HCT116 (cell line): ENCODE results near the gene KAZN. TPM values are rescaled to one million over a fixed set of nuclear protein-coding genes. Genes with fewer than 3 reads are reported as not detected.

Source experiments
- ATAC-seq: fragments of 200-7000 bp; cut with Tn5 transposase; 2 replicates; pipeline ENCODE4 v1.9.1; 2020; ENCODE audit warnings: mild to moderate bottlenecking, moderate library complexity
- BruUV-seq: library from RNA; stranded (reverse); fragments of 400-500 nt; replicated peaks from 2 replicates; lab custom pipeline; 2021; lab: Mats Ljungman, UMichigan
- CTCF ChIA-PET: fragments of 300-600 bp; sonication (Branson Sonifier 250); formaldehyde crosslinking; loops from one replicate; lab custom pipeline; 2021; ENCODE audit warnings: antibody characterized with exemption; lab: Charles Lee
- POLR2A ChIA-PET: fragments of 300-600, 350-600 bp; sonication (Branson Sonifier 250); formaldehyde crosslinking; loops from one replicate; lab custom pipeline; 2021; ENCODE audit warnings: antibody characterized with exemption; lab: Charles Lee
- RAD21 ChIA-PET, 2 experiments: fragments of 300-600 bp; sonication (Branson Sonifier 250); formaldehyde crosslinking; loops; one replicate each; lab custom pipeline; 2023; ENCODE audit warnings: low total read pairs in 2 of 2; ENCODE audit not compliant: uncharacterized antibody in 2 of 2, unreplicated experiment in 2 of 2, low non-redundant PET in 1 of 2; lab: Charles Lee
- DNase-seq: peaks from one replicate; pipeline ENCODE4 v3.0.0-alpha.2; 2010; ENCODE audit warnings: low read depth, low spot score
- H2AFZ ChIP-seq: fragments of 200-600 bp; shearing (Covaris generic), sonication (generic); 2 replicates; pipeline ENCODE4 v1.6.1; 2017; ENCODE audit warnings: low read depth, mixed run types, mixed read lengths, antibody characterized with exemption, low read length; ENCODE audit not compliant: poor library complexity, severe bottlenecking
- H3K27ac ChIP-seq: 2 replicates; pipeline ENCODE4 v1.5.1; 2012; ENCODE audit warnings: low read depth, low read length
- H3K27me3 ChIP-seq: fragments of 200-600 bp; sonication (generic); 2 replicates; pipeline ENCODE4 v1.6.1; 2016; ENCODE audit warnings: mixed run types, low read length, mixed read lengths; ENCODE audit not compliant: insufficient read depth
- H3K36me3 ChIP-seq, 2 experiments: fragments of 200-500 bp in 1 of 2; fragments of 200-600 bp in 1 of 2; sonication (Bioruptor generic) in 1 of 2; sonication (generic) in 1 of 2; 2 replicates each; pipeline versions ENCODE4 v1.5.1 to v1.6.1; 2014 to 2016; ENCODE audit warnings: low read length in 2 of 2, inconsistent platforms in 1 of 2, mixed read lengths in 1 of 2, mixed run types in 1 of 2; ENCODE audit not compliant: insufficient read depth in 2 of 2, control insufficient read depth in 1 of 2
- H3K4me1 ChIP-seq, 2 experiments: fragments of 200-600 bp in 1 of 2; sonication (generic) in 1 of 2; 2 replicates each; pipeline versions ENCODE4 v1.5.1 to v1.6.1; 2012 to 2017; ENCODE audit warnings: low read length in 2 of 2, inconsistent platforms in 1 of 2, mild to moderate bottlenecking in 1 of 2, mixed read lengths in 1 of 2, mixed run types in 1 of 2, moderate library complexity in 1 of 2; ENCODE audit not compliant: insufficient read depth in 2 of 2, control insufficient read depth in 1 of 2
- H3K4me2 ChIP-seq: fragments of 200-600 bp; sonication (generic); 2 replicates; pipeline ENCODE4 v1.6.1; 2017; ENCODE audit warnings: mixed run types, low read length, mixed read lengths
- H3K4me3 ChIP-seq, 2 experiments: fragments of 200-600 bp in 1 of 2; sonication (generic) in 1 of 2; replicated peaks in 1 of 2; 2 replicates each; pipeline ENCODE4 v1.5.1; 2011 to 2016; ENCODE audit warnings: low read length in 2 of 2, control low read depth in 1 of 2, low read depth in 1 of 2, mild to moderate bottlenecking in 1 of 2, mixed read lengths in 1 of 2, mixed run types in 1 of 2
- H3K79me2 ChIP-seq: fragments of 200-600 bp; sonication (generic); 2 replicates; pipeline ENCODE4 v1.6.1; 2017; ENCODE audit warnings: mild to moderate bottlenecking, mixed run types, low read length, moderate library complexity, mixed read lengths; ENCODE audit not compliant: insufficient read depth
- H3K9ac ChIP-seq: fragments of 200-600 bp; sonication (generic); 2 replicates; pipeline ENCODE4 v1.6.1; 2016; ENCODE audit warnings: low read length, mixed read lengths
- H3K9me2 ChIP-seq: fragments of 200-600 bp; sonication (generic), shearing (Covaris generic); 2 replicates; pipeline ENCODE4 v1.6.1; 2017; ENCODE audit warnings: mixed run types, mild to moderate bottlenecking, moderate library complexity; ENCODE audit not compliant: insufficient read depth
- H3K9me3 ChIP-seq, 2 experiments: fragments of 200-500 bp in 1 of 2; fragments of 200-600 bp in 1 of 2; sonication (Bioruptor generic) in 1 of 2; sonication (generic) in 1 of 2; 2 replicates each; pipeline ENCODE4 v1.6.1; 2014 to 2017; ENCODE audit warnings: low read length in 2 of 2, mixed read lengths in 2 of 2, inconsistent platforms in 1 of 2, low read depth in 1 of 2, mild to moderate bottlenecking in 1 of 2, mixed run types in 1 of 2, moderate library complexity in 1 of 2; ENCODE audit not compliant: control insufficient read depth in 1 of 2, insufficient read depth in 1 of 2
- H4K20me1 ChIP-seq: fragments of 200-600 bp; sonication (generic), shearing (Covaris generic); 2 replicates; pipeline ENCODE4 v1.6.1; 2017; ENCODE audit warnings: mixed run types, mild to moderate bottlenecking, moderate library complexity; ENCODE audit not compliant: insufficient read depth
- CEBPB ChIP-seq: IDR thresholded peaks from 2 replicates; pipeline ENCODE4 v1.6.1; 2012; ENCODE audit warnings: low read depth
- CTCF ChIP-seq, 3 experiments: fragments of 200-600 bp in 1 of 3; sonication (generic) in 1 of 3; IDR thresholded peaks in 2 of 3; conservative IDR thresholded peaks in 1 of 3; 2 replicates each; pipeline ENCODE4 v1.5.1; 2012 to 2017; ENCODE audit warnings: low read depth in 2 of 3, low read length in 2 of 3, antibody characterized with exemption in 1 of 3, borderline replicate concordance in 1 of 3, control low read depth in 1 of 3, mild to moderate bottlenecking in 1 of 3, mixed read lengths in 1 of 3, mixed run types in 1 of 3, moderate library complexity in 1 of 3; ENCODE audit not compliant: insufficient read depth in 1 of 3
- EZH2 ChIP-seq: fragments of 200-600 bp; sonication (generic); IDR thresholded peaks from 2 replicates; pipeline ENCODE4 v1.6.1; 2017; ENCODE audit warnings: antibody characterized with exemption, mixed run types
- JUND ChIP-seq: IDR thresholded peaks from 2 replicates; pipeline ENCODE4 v1.6.1; 2012
- POLR2AphosphoS5 ChIP-seq: IDR thresholded peaks from 2 replicates; pipeline ENCODE4 v1.6.1; 2011; ENCODE audit warnings: mild to moderate bottlenecking, low read depth, low read length, moderate library complexity
- SP1 ChIP-seq: IDR thresholded peaks from 2 replicates; pipeline ENCODE4 v1.6.1; 2012; ENCODE audit warnings: low read depth
- ZFX ChIP-seq: fragments of 450-650 bp; IDR thresholded peaks from 2 replicates; pipeline ENCODE4 v1.6.1; 2017
- ZNF274 ChIP-seq: fragments of 200-500 bp; sonication (Bioruptor generic); IDR thresholded peaks from 2 replicates; pipeline ENCODE4 v1.6.1; 2014; ENCODE audit warnings: mild to moderate bottlenecking, low read depth, low read length, inconsistent platforms
- intact Hi-C: fragments of 100-400 bp; cut with micrococcal nuclease; formaldehyde crosslinking; loops from 2 replicates; pipeline ENCODE4 v1.10.0; 2022
- total RNA-seq: library from RNA; stranded (reverse); gene quantifications from one replicate; pipeline ENCODE4 v1.2.1, GENCODE V29; 2021; ENCODE audit not compliant: unreplicated experiment
- TF ChIP-seq, protein P1 (sequence below): IDR thresholded peaks from 2 replicates; pipeline ENCODE4 v1.6.1; 2012; ENCODE audit warnings: low read depth

The KAZN gene
- total RNA-seq, 1 experiment from 2014 or later = 13.4 TPM

GRCh38 chr1:14724246-14724645 is 125.8 kb downstream of the KAZN start:
- Histone ChIP-seq H3K9ac (no peak overlapping the region), H3K4me1 (no peaks in the 10 kb centered on the region), H3K27me3 (peaks cover 8% of the 10 kb centered on the region; the same call in 1 of the 2 replicates), H3K27ac (no peak overlapping the region), H3K9me3 (no peaks in the 10 kb centered on the region), H2AFZ (no peak overlapping the region), H3K36me3 (no peaks in the 10 kb centered on the region), H4K20me1 (no peaks in the 10 kb centered on the region), H3K4me3 (no peak overlapping the region), H3K9me2 (no peaks in the 10 kb centered on the region), H3K79me2 (no peaks in the 10 kb centered on the region), H3K4me2 (no peak overlapping the region)
- ChIA-PET CTCF (no interaction called here), POLR2A (no interaction called here), RAD21 (no interaction called here)
- intact Hi-C loops = no loop called here
- no peak for TF ChIP-seq EZH2
- TF ChIP-seq, protein P1, sequence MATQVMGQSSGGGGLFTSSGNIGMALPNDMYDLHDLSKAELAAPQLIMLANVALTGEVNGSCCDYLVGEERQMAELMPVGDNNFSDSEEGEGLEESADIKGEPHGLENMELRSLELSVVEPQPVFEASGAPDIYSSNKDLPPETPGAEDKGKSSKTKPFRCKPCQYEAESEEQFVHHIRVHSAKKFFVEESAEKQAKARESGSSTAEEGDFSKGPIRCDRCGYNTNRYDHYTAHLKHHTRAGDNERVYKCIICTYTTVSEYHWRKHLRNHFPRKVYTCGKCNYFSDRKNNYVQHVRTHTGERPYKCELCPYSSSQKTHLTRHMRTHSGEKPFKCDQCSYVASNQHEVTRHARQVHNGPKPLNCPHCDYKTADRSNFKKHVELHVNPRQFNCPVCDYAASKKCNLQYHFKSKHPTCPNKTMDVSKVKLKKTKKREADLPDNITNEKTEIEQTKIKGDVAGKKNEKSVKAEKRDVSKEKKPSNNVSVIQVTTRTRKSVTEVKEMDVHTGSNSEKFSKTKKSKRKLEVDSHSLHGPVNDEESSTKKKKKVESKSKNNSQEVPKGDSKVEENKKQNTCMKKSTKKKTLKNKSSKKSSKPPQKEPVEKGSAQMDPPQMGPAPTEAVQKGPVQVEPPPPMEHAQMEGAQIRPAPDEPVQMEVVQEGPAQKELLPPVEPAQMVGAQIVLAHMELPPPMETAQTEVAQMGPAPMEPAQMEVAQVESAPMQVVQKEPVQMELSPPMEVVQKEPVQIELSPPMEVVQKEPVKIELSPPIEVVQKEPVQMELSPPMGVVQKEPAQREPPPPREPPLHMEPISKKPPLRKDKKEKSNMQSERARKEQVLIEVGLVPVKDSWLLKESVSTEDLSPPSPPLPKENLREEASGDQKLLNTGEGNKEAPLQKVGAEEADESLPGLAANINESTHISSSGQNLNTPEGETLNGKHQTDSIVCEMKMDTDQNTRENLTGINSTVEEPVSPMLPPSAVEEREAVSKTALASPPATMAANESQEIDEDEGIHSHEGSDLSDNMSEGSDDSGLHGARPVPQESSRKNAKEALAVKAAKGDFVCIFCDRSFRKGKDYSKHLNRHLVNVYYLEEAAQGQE = no peak
- TF ChIP-seq JUND = no peak
- no peak for TF ChIP-seq CEBPB
- no peak for TF ChIP-seq CTCF (IDR thresholded peaks at IDR 0.05 in 2 of 3, conservative IDR thresholded peaks at IDR 0.05 in 1 of 3; ENCODE audit: borderline replicate concordance in 1 of 3, insufficient read depth in 1 of 3, low read depth in 2 of 3, low read length in 2 of 3)
- no peak for TF ChIP-seq POLR2AphosphoS5
- no peak for TF ChIP-seq ZFX
- TF ChIP-seq ZNF274 = no peak
- TF ChIP-seq SP1 = no peak
- DNase-seq (no peak), ATAC-seq (no peak)
- BruUV-seq = no TSS peak
